GM12801 (cell line): ENCODE results near the gene CHCT1.

Source experiments
- CTCF ChIP-seq: IDR thresholded peaks from one replicate; pipeline ENCODE4 v1.5.1; 2011; ENCODE audit warnings: control low read depth; ENCODE audit not compliant: insufficient read length; ENCODE audit errors: extremely low read depth

The CHCT1 gene

GRCh38 chr17:60464343-60464742 lies 42.1 kb downstream of the CHCT1 start:
- no peak for TF ChIP-seq CTCF

GRCh38 chr17:60468371-60468770 lies 46.1 kb downstream of the CHCT1 start:
- TF ChIP-seq CTCF: no peak

DNA sequence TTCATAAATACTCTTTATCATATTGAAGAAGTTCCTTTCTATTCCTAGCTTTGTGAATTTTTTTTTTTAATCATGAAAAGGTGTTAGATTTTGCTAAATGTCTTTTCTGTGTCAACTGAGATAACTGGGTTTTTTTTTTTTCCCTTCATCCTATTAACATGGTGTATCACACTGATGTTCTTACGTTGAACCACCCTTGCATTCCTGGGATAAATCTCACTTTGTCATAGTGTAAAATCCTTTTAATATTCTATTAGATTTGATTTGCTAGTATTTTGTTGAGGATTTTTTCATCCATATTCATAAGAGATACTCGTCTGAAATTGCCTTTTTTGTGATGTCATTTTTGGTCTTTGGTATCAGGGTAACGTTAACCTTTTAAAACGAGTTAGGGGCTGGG lies 49.2 kb downstream of the CHCT1 start:
- no peak for TF ChIP-seq CTCF

GRCh38 chr17:60472449-60472848 lies 50.2 kb downstream of the CHCT1 start:
- TF ChIP-seq CTCF: no peak

- TF ChIP-seq CTCF: no peak
These were observed 51.5 kb downstream of the CHCT1 start for GRCh38 chr17:60473788-60474187.
